Breast epithelium (tissue), 4 donors: ENCODE data around the gene CTTNBP2NL. TPM values are rescaled to one million over a fixed set of nuclear protein-coding genes. Genes with fewer than 3 reads are reported as not detected.

Source experiments
- DNase-seq, 2 donors: peaks; one replicate each; pipeline ENCODE4 v3.0.0-alpha.2; 2019; ENCODE audit warnings: low spot score in 2 of 2
- H3K27ac ChIP-seq, 2 donors: fragments of 200-600 bp; sonication (generic) in 1 of 2; one replicate each; pipeline ENCODE4 v1.5.1; 2016 to 2019; ENCODE audit warnings: mild to moderate bottlenecking in 1 of 2
- H3K27me3 ChIP-seq, 2 donors: fragments of 200-600 bp; sonication (generic) in 1 of 2; one replicate each; pipeline versions ENCODE4 v1.5.1 to v1.6.0; 2017 to 2019; ENCODE audit warnings: control low read depth in 1 of 2, mild to moderate bottlenecking in 1 of 2
- H3K36me3 ChIP-seq: fragments of 200-600 bp; one replicate; pipeline ENCODE4 v1.5.1; 2019
- H3K4me1 ChIP-seq, 2 donors: fragments of 200-600 bp; sonication (generic); one replicate each; pipeline ENCODE4 v1.5.1; 2016 to 2019; ENCODE audit warnings: control low read depth in 1 of 2
- H3K4me3 ChIP-seq, 3 donors: fragments of 200-600 bp; sonication (generic); 1 replicate in 2 of 3; 2 replicates in 1 of 3; pipeline ENCODE4 v1.5.1; 2016 to 2019; ENCODE audit warnings: mild to moderate bottlenecking in 3 of 3, moderate library complexity in 2 of 3
- H3K9me3 ChIP-seq, 2 donors: fragments of 200-600 bp; sonication (generic) in 1 of 2; one replicate each; pipeline ENCODE4 v1.5.1; 2016 to 2019; ENCODE audit warnings: control low read depth in 1 of 2
- POLR2A ChIP-seq: fragments of 450-650 bp; IDR thresholded peaks from one replicate; pipeline ENCODE4 v1.6.1; 2016; ENCODE audit warnings: antibody characterized with exemption, mild to moderate bottlenecking, moderate library complexity
- POLR2AphosphoS5 ChIP-seq, 3 donors: sonication (generic); formaldehyde crosslinking; IDR thresholded peaks; one replicate each; pipeline ENCODE4 v1.6.1; 2017; ENCODE audit warnings: antibody characterized with exemption in 3 of 3
- intact Hi-C: fragments of 100-400 bp; cut with DNase I; formaldehyde crosslinking; loops from one replicate; pipeline ENCODE4 v1.15.1; 2023; ENCODE audit warnings: low total_unique reads
- total RNA-seq, 3 donors: library from RNA; depleted of rRNA; stranded (reverse); fragments of >200 nt; gene quantifications; one replicate each; pipeline ENCODE4 v1.1.0, GENCODE V29; 2016
- TF ChIP-seq, protein P1 (sequence below), 3 donors: fragments of 450-650 bp; IDR thresholded peaks; one replicate each; pipeline ENCODE4 v1.5.1; 2016 to 2017; ENCODE audit warnings: antibody characterized with exemption in 3 of 3, mild to moderate bottlenecking in 3 of 3, moderate library complexity in 3 of 3

Gene CTTNBP2NL
- total RNA-seq, 3 donors from 2014 or later = 24.1 to 30.4 (median 25.9) TPM

DNA sequence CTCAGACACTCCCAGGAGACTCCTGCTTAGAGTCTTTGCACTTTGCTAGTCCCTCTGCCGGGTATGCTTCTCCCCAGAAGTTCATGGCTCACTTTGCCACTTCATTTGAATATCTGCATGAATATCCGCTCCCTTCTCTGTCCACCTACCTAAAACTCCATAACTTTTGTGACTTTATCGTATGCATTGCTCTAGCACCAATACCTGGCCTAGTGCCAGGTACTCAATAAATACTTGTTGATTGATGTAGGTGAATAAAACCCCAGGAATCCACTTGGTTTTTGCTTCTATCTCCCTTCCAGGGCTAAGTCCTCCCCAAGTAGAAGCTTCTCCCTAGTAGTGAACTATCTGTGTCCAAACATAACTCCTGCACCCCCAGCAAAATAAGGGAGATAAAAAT lies 27.8 kb upstream of the CTTNBP2NL start:
- intact Hi-C loops = no loop called here
- no peaks in the 10 kb centered on the region for H3K4me1 ChIP-seq
- no peak for DNase-seq
- TF ChIP-seq, protein P1, sequence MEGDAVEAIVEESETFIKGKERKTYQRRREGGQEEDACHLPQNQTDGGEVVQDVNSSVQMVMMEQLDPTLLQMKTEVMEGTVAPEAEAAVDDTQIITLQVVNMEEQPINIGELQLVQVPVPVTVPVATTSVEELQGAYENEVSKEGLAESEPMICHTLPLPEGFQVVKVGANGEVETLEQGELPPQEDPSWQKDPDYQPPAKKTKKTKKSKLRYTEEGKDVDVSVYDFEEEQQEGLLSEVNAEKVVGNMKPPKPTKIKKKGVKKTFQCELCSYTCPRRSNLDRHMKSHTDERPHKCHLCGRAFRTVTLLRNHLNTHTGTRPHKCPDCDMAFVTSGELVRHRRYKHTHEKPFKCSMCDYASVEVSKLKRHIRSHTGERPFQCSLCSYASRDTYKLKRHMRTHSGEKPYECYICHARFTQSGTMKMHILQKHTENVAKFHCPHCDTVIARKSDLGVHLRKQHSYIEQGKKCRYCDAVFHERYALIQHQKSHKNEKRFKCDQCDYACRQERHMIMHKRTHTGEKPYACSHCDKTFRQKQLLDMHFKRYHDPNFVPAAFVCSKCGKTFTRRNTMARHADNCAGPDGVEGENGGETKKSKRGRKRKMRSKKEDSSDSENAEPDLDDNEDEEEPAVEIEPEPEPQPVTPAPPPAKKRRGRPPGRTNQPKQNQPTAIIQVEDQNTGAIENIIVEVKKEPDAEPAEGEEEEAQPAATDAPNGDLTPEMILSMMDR (IDR thresholded peaks at IDR 0.05) = no peak
- TF ChIP-seq POLR2A (no peak), POLR2AphosphoS5 (IDR thresholded peaks at IDR 0.05) (no peak)
- no peaks in the 10 kb centered on the region for H3K27me3 ChIP-seq
- no peaks in the 10 kb centered on the region for H3K36me3 ChIP-seq
- no peaks in the 10 kb centered on the region for H3K9me3 ChIP-seq
- H3K4me3 ChIP-seq = no peak overlapping the region
- H3K27ac ChIP-seq = no peak overlapping the region

DNA sequence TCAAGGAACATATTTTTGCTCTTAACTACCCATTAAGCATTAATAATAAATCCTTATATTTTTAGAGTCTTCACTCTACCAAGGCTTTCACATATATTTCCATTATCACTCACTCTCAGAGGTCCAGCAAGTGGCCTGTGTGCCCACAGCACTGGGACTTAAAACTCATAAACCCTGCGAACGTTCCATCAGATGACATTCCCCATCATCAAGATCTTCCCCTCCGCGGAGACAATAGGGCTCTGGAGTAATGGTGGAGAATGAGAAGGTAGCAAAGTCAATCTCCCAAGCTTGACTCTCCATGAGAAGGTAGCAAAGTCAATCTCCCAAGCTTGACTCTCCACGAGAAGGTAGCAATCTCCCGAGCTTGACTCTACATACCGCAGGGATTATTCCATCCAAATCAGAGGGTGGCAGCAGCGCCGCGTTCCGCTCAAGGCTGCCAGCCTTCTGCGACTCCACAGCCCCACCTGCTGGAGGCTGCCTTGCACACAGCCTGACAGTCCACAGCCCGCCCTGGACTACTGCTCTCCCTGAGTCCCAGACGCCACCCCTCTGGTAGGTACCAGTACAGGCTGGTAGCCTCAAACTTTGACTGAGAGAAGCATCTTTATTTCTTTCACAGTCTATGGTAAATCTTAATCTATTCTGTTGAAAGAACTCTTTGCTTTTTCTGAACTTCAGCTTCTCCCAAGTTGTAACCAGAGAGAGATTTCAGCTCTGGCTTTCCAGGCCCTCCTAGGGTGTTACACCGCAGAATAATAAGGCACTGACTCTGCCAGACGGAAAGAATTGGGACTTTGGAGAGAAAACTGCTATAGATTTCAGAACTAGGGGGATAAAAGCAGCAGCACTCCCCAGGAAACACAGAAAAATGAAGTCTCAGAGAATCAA lies 26.4 kb upstream of the CTTNBP2NL start:
- Histone ChIP-seq H3K4me1 (no peaks in the 10 kb centered on the region), H3K36me3 (no peaks in the 10 kb centered on the region), H3K9me3 (no peaks in the 10 kb centered on the region), H3K4me3 (peak overlapping the region in 1 of 3 donors; percentile 47), H3K27ac (no peak overlapping the region), H3K27me3 (no peaks in the 10 kb centered on the region)
- DNase-seq = peak; percentile 80 to 85
- intact Hi-C loops = no loop called here
- TF ChIP-seq POLR2AphosphoS5 (IDR thresholded peaks at IDR 0.05) (peak; percentile 39 to 68 (median 51)), POLR2A (no peak)
- TF ChIP-seq, protein P1 (IDR thresholded peaks at IDR 0.05) = peak; percentile 77 to 90 (median 90)

DNA sequence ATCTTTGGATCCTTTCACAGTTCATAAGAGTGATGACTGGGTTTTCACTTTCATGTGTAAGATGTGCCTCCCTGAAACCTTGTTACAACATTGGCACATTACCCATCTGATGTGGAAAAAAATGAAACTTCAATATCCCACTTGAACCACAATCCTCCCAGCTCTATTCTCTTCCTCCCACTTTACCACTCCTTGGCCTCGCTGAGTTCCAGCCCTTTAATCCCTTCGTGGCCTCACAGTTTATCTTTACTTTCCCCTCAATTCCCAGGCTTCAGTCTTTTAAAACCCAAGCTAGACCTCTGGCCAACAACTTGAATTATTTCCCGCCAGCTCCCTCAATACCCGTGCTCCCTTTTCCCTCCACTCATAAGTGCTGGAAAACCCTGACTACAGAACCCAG lies 25.0 kb upstream of the CTTNBP2NL start:
- Histone ChIP-seq H3K27ac (no peak overlapping the region), H3K4me3 (no peak overlapping the region), H3K36me3 (no peaks in the 10 kb centered on the region), H3K9me3 (no peaks in the 10 kb centered on the region), H3K4me1 (no peaks in the 10 kb centered on the region), H3K27me3 (no peaks in the 10 kb centered on the region)
- no peak for DNase-seq
- intact Hi-C loops = no loop called here
- TF ChIP-seq POLR2A (no peak), POLR2AphosphoS5 (IDR thresholded peaks at IDR 0.05) (no peak)
- TF ChIP-seq, protein P1 (IDR thresholded peaks at IDR 0.05) = no peak

DNA sequence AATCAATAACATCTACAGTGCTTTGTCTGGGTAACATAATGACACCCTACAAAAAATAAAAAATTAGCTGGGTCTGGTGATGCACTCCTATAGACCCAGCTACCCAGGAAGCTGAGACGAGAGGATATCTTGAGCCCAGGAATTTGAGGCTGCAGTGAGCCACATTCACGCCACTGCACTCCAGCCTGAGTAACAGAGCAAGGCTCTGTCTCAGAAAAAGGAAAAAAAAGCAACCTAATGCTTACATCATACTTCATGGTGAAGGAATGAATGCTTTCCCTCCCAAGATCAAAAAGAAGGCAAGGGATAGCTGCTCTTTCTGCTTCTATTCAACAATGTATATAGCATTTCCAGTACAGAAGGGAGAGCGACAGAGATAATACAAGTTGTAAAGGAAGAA lies 24.2 kb upstream of the CTTNBP2NL start:
- Histone ChIP-seq H3K4me1 (no peaks in the 10 kb centered on the region), H3K27ac (no peak overlapping the region), H3K9me3 (no peaks in the 10 kb centered on the region), H3K4me3 (no peak overlapping the region), H3K27me3 (no peaks in the 10 kb centered on the region), H3K36me3 (no peaks in the 10 kb centered on the region)
- intact Hi-C loops = no loop called here
- DNase-seq = no peak
- TF ChIP-seq POLR2AphosphoS5 (IDR thresholded peaks at IDR 0.05) (no peak), POLR2A (no peak)
- TF ChIP-seq, protein P1 (IDR thresholded peaks at IDR 0.05) = no peak

DNA sequence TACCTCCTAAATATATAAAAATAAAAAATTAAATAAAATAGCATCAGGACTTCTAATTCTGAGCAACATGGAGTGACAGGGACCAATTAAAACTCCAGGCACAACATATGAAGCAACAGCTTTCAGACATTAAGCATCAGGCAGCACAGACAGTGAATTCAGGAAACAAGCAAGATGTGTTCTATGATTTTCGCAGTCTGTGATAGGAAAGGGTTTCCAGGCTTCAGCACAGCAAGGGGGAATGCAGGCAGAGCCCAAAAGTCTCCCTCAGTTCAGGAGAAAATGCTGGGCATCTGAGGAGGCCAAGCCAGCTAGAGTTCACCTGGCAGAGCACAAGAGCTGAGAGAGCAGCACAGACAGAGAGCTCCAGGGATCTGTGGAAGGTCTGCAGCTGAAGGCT lies 22.2 kb upstream of the CTTNBP2NL start:
- H3K36me3 ChIP-seq = no peaks in the 10 kb centered on the region
- DNase-seq = no peak
- no peak for TF ChIP-seq POLR2AphosphoS5 (IDR thresholded peaks at IDR 0.05)
- TF ChIP-seq, protein P1 (IDR thresholded peaks at IDR 0.05) = no peak
- TF ChIP-seq POLR2A = no peak

More for the DNA sequence above, 22.2 kb upstream of the CTTNBP2NL start:
- Histone ChIP-seq H3K9me3 (no peaks in the 10 kb centered on the region), H3K27me3 (no peaks in the 10 kb centered on the region), H3K27ac (no peak overlapping the region), H3K4me3 (no peak overlapping the region), H3K4me1 (no peaks in the 10 kb centered on the region)
- intact Hi-C loops = no loop called here
